Stimulated activated CD8-positive, alpha-beta memory T cell treated with anti-CD3 and anti-CD28 coated beads, Interleukin-4, amount 100 ng/mL, for 24 hours (primary cell): ENCODE data around the gene CABLES2.
A peak's percentile ranks its signal among the peaks of the same experiment; 100 is the strongest.
"Not testable (repeated sequence)": the region's sequence is repeated elsewhere in the genome, so short reads cannot be mapped to it uniquely, and the experiment has no call there.

Experiments used
- DNase-seq: peaks from one replicate; pipeline ENCODE4 v3.0.0-alpha.2; 2020; ENCODE audit warnings: low read depth

CABLES2 gene

GRCh38 chr20:62390317-62391164 lies 16.5 kb downstream of the CABLES2 start:
- no peak for DNase-seq

GRCh38 chr20:62389601-62390087 lies 17.4 kb downstream of the CABLES2 start:
- DNase-seq: no peak

- DNase-seq: no peak
Measured at GRCh38 chr20:62388839-62389600, 18.1 kb downstream of the CABLES2 start.

- DNase-seq: no peak
Measured at GRCh38 chr20:62387933-62388635, 19.0 kb downstream of the CABLES2 start.

- DNase-seq: no peak
Measured at GRCh38 chr20:62387219-62387913, 19.7 kb downstream of the CABLES2 start.

GRCh38 chr20:62386383-62387218 lies 20.5 kb downstream of the CABLES2 start, which contains the start of gene RPS21:
Gene RPS21, plus strand, starts transcription at chr20:62387103. Its CDS starts 236 bp downstream, at chr20:62387339.
- peak; percentile 89 for DNase-seq

GRCh38 chr20:62382306-62383198 lies 24.5 kb downstream of the CABLES2 start:
- DNase-seq: peak; percentile 72

GRCh38 chr20:62381842-62382241 lies 25.2 kb downstream of the CABLES2 start:
- no peak for DNase-seq

- no peak for DNase-seq
Measured at GRCh38 chr20:62381202-62381797, 25.8 kb downstream of the CABLES2 start.

GRCh38 chr20:62378215-62378614 lies 28.9 kb downstream of the CABLES2 start:
- no peak for DNase-seq

- DNase-seq: no peak
Measured at GRCh38 chr20:62377615-62378178, 29.4 kb downstream of the CABLES2 start.

- DNase-seq: no peak
Measured at GRCh38 chr20:62377064-62377461, 30.0 kb downstream of the CABLES2 start.

GRCh38 chr20:62376112-62377063 lies 30.7 kb downstream of the CABLES2 start:
- no peak for DNase-seq

- no peak for DNase-seq
Measured at GRCh38 chr20:62374331-62375152, 32.5 kb downstream of the CABLES2 start.

GRCh38 chr20:62373631-62374179 lies 33.4 kb downstream of the CABLES2 start:
- DNase-seq: not testable (repeated sequence)
